SKM-1 (cell line): ENCODE data around the gene ANKS3.

Source experiments
- DNase-seq: peaks from one replicate; lab custom pipeline; 2025; ENCODE audit not compliant: unreplicated experiment; lab: John Stamatoyannopoulos, UW

Gene ANKS3

DNA sequence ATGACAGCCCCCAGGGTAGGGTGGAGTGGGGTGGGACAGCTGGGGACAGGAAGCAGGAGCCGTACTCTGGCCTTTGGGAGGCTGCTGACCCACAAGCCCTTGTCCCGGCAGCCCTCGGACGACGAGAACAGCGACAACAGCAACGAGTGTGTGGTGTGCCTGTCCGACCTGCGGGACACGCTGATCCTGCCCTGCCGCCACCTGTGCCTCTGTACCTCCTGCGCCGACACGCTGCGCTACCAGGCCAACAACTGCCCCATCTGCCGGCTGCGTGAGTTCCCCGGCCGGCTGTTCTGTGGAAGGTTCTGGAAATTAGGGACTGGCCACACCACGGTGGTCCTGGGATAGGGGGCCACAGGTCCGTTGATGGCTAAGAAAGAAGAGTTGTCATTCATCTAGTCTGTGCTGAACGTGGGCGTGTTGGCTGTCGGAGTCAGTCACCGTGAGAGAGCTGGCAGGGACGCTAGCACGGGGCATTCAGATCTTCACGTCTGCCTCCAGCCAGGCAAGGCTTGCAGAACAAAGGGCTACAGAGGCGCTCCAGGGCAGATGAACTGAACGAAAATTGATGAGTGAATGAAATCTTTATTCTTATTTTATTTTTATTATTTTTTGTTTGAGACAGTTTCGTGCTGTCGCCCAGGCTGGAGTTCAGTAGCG, 60.6 kb downstream of the ANKS3 start:
- no peak for DNase-seq

- no peak for DNase-seq
Measured at GRCh38 chr16:4668313-4668960, 65.6 kb downstream of the ANKS3 start.

- DNase-seq, result no peak
Measured at GRCh38 chr16:4667203-4667963, 66.7 kb downstream of the ANKS3 start.

DNA sequence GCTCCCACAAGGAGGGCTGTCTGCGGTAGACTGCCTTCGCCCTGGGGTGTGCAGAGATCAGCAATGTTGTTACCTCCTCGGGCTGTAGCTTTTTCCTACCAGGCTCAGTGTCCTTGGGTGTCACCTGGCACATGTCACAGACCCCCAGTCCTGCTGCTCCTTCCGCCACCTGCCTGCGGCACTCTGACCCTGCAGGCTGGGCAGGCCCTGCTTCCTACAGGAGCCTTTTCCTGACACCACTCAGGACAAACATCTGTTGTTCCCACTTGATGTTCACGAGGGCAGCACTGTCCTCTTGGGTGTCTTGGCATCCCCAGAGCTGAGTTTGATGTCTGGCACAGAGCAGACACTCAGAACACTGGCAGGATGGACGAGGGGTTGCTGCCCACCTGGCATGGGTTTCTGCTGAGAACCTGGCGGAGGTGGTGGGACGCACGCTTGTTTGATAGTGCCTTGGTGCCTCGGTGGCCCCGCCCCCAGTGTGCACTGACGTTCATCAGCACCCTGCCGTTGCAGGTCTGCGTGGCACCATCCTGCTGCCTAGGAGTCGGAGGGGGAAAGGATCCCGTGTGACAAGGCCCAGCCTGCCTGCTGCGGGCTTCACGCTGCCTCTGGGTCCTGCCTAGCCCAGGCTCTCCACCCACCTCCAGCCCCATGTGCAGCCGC, 67.4 kb downstream of the ANKS3 start:
- no peak for DNase-seq

DNA sequence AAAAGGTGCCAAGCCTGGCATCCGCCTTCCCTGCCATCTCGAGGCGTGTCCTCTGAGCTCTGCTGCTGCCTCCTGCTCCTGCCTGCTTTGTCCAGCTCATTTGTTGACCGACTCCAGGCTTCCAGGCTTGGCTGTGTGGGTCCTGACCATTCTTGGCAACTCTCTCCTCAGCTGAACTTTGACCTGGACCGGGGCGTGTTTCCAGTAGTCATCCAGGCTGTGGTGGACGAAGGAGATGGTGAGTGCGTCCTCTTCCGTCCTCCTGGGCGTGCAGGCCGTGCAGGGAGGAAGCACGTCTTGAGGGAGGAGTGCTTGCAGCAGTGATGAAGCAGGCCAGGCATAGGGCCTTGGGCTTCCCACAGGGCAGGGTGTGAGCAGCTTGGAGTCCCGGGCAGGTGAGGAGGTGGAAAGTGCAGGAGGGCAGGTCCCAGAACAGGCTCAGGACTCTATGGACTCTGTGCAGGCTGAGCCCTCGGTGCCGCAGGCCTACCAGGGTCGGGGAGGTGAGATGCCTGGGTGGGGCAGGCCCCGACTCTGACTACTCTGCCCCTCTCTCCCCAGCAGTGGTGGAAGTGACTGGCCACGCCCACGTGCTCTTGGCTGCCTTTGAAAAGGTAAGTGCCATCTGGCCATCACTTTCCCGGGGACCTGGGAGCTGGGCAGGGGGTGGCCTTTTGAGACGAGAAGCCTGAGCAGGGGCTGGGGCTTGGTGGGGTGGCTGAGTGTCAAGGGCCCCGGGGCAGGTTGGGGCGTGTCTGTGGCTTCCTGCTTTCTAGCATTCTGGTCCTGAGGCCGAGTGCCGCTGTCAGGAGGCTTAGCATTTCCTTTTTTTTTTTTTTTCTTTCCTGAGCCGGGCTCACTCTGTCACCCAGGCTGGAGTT, 69.3 kb downstream of the ANKS3 start:
- DNase-seq, result peak; percentile 40

- DNase-seq, result peak; percentile 89
Measured at GRCh38 chr16:4663777-4664465, 70.2 kb downstream of the ANKS3 start.

DNA sequence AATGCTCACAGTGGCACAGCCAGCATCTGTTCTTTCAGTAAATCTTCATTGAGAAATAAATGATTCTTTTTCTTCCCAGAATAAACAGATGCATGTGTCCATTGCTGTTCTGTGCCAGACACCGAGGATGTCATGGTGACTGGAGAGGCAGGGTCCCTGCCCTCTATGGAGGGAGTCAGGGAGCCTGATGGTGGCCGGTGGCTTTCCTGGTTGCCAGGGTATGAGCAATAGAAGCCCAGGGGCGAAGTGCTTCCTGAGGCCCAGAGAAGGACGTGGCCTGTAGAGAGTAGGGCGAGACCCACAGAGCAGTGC, 70.7 kb downstream of the ANKS3 start:
- no peak for DNase-seq

- no peak for DNase-seq
Measured at GRCh38 chr16:4661661-4662060, 72.4 kb downstream of the ANKS3 start.

DNA sequence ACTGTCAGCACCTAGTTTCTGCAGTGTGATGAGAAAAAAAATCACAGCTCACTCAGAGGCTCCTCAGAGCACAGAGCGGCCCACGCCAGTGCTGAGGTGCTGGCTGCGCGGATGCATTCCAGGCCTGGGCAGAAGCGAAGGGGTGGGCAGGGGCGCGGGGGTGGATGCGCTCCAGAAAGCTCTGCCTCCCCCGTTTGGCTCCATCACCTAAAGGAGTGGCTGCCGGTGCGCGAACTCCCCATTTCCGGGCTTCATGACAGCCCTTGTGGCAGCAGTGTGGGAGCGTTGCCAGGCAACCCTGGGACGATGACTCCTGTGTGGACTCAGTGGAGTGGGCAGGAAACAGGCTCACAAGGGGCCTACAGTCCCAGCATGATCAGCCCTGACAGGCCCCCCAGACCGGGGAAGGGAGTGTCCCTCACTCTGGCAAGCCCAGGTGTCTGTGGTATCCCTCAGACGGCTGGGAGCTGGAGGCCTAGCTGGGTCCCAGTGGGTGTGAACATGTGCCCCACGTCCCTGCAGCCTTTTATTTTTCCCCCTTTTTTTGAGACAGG, 73.5 kb downstream of the ANKS3 start:
- no peak for DNase-seq

- no peak for DNase-seq
Measured at GRCh38 chr16:4659363-4660353, 74.4 kb downstream of the ANKS3 start.

- no peak for DNase-seq
Measured at GRCh38 chr16:4656695-4657686, 77.1 kb downstream of the ANKS3 start.

DNA sequence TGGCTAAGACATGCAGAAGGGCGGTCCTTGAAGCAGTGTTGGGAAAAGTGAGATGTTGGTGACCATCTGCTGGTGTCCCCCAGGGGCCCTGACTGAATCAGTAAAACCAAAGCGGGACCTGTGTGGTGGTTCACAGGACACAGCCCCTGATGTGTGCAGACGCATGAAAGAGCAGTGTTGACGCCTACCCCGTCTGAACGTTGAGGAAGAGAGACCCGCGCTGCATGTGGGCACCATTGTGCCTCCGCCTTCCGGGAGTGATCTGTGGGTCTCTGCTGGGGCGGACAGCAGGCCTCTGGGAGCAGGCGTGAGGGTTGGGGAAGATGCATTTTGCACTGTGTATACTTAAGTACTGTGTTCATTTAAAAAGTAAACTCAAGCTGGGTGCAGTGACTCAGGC, 77.8 kb downstream of the ANKS3 start:
- DNase-seq, result no peak

GRCh38 chr16:4655801-4656200, 78.3 kb downstream of the ANKS3 start:
- DNase-seq, result no peak

- no peak for DNase-seq
Measured at GRCh38 chr16:4654964-4655590, 79.0 kb downstream of the ANKS3 start.

GRCh38 chr16:4654011-4654963, 79.8 kb downstream of the ANKS3 start:
- DNase-seq, result no peak

DNA sequence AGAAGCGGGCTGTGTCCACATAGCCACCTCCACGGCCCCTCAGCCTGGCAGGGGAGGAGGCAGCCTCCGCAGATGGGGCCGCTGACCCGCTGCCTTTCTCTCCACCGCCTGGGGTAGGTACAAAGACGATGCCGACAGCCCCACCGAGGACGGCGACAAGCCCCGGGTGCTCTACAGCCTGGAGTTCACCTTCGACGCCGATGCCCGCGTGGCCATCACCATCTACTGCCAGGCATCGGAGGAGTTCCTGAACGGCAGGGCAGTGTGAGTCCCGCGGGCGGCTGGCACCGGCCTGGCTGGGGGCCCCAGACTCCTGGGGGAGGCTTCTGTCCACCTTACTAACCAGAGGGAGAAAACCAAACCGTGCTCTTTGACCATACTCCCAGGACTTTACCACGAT, 81.5 kb downstream of the ANKS3 start:
- no peak for DNase-seq
